ENCODE results near the gene FSTL4.

FSTL4 gene

DNA sequence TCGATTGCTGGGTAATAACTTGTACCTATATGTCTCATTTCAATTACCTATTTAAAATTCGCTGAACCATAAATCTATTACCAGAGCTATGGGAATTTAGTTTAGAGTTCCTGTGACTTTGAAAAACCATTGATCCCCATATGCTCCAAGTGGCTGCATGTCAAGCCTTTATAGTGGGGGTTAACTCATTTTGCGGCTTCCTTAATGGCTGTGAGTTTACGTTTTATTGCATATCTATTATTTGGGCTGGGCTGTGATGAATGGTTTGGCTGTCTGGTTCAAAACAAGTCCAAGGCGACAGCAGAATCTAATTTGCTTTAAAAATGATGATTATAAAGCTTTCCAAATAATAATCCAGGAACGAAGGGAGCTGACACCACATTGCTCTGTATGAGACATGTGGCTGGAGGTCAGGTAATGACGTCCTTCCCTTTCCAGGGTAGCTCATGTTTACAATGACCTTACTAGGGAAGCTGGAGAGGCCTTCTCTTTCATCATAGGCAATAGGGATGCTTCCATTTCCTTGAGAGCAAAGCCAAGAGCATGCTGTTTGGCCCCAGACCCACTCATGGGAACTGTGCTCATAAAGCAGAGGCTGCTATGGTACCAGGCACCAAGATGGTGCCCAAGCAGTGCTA is 302.2 kb downstream of the FSTL4 start (continued):
- no peak for TF ChIP-seq ZFP30 (CRISPR knock-in tag; IDR thresholded peaks at IDR 0.05)

GRCh38 chr5:133309166-133309795 is 303.1 kb downstream of the FSTL4 start:
- ATAC-seq, result no peak
- no peak for TF ChIP-seq ZNF70 (CRISPR knock-in tag; IDR thresholded peaks at IDR 0.05)
- TF ChIP-seq, protein P1, sequence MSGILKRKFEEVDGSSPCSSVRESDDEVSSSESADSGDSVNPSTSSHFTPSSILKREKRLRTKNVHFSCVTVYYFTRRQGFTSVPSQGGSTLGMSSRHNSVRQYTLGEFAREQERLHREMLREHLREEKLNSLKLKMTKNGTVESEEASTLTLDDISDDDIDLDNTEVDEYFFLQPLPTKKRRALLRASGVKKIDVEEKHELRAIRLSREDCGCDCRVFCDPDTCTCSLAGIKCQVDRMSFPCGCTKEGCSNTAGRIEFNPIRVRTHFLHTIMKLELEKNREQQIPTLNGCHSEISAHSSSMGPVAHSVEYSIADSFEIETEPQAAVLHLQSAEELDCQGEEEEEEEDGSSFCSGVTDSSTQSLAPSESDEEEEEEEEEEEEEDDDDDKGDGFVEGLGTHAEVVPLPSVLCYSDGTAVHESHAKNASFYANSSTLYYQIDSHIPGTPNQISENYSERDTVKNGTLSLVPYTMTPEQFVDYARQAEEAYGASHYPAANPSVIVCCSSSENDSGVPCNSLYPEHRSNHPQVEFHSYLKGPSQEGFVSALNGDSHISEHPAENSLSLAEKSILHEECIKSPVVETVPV (CRISPR knock-in tag; IDR thresholded peaks at IDR 0.05), result no peak
- TF ChIP-seq SNAI2 (CRISPR knock-in tag; IDR thresholded peaks at IDR 0.05), result no peak
- no peak for TF ChIP-seq ISL1 (CRISPR knock-in tag; IDR thresholded peaks at IDR 0.05)
- no peak for TF ChIP-seq ESRRG (CRISPR knock-in tag; IDR thresholded peaks at IDR 0.05)
- no peak for TF ChIP-seq CSDC2 (CRISPR knock-in tag; IDR thresholded peaks at IDR 0.05)
- no peak for TF ChIP-seq ZFP3 (CRISPR knock-in tag; IDR thresholded peaks at IDR 0.05)
- TF ChIP-seq TOX (CRISPR knock-in tag; IDR thresholded peaks at IDR 0.05; ENCODE audit: borderline replicate concordance), result no peak
- TF ChIP-seq ZC3H10 (CRISPR knock-in tag; IDR thresholded peaks at IDR 0.05), result no peak
- no peak for TF ChIP-seq TSHZ2 (CRISPR knock-in tag; IDR thresholded peaks at IDR 0.05)
- no peak for TF ChIP-seq ZFP30 (CRISPR knock-in tag; IDR thresholded peaks at IDR 0.05)
- no peak for TF ChIP-seq BACH2 (CRISPR knock-in tag; IDR thresholded peaks at IDR 0.05; ENCODE audit: borderline replicate concordance)
- TF ChIP-seq ZNF8 (CRISPR knock-in tag; IDR thresholded peaks at IDR 0.05), result no peak
- no peak for TF ChIP-seq PATZ1 (CRISPR knock-in tag; IDR thresholded peaks at IDR 0.05; ENCODE audit: borderline replicate concordance)
- TF ChIP-seq OSR1 (CRISPR knock-in tag; IDR thresholded peaks at IDR 0.05), result no peak
- TF ChIP-seq ZNF565 (CRISPR knock-in tag; conservative IDR thresholded peaks at IDR 0.05; ENCODE audit: low read depth), result no peak

- no peak for ATAC-seq
These were observed 305.1 kb downstream of the FSTL4 start for GRCh38 chr5:133307275-133307674.

More at GRCh38 chr5:133307275-133307674, 305.1 kb downstream of the FSTL4 start:
- TF ChIP-seq PPARA (CRISPR knock-in tag; IDR thresholded peaks at IDR 0.05; ENCODE audit: borderline replicate concordance), result no peak
- no peak for TF ChIP-seq TSHZ2 (CRISPR knock-in tag; IDR thresholded peaks at IDR 0.05)
- no peak for TF ChIP-seq SNAI2 (CRISPR knock-in tag; IDR thresholded peaks at IDR 0.05)
